Measurements from ENCODE around the gene CREB3L1. TPM values are rescaled to one million over a fixed set of nuclear protein-coding genes. Genes with fewer than 3 reads are reported as not detected.

Gene CREB3L1
- total and polyA plus RNA-seq, 2 donors (not counting 3 experiments of a cell fraction or from before 2014, with no cell fraction given), result 0.23 to 0.84 TPM

- H3K9me1 ChIP-seq (replicated peaks; ENCODE audit: control insufficient read depth, extremely low read depth, insufficient read depth, low read length), result no peaks in the 10 kb centered on the region
- intact Hi-C loops (cut with micrococcal nuclease) (loop anchor here (1.0 to 10.0 kb wide), 5 partner anchors 30 to 470 kb away; partner anchors contain the start of genes CRY2 and PHF21A), dilution Hi-C loops (cut with MboI; ENCODE audit: extremely low pct_ligation_motif_present, low sequenced_read_pairs) (no loop called here)
- H3K36me3 ChIP-seq (ENCODE audit: control insufficient read depth in 2 of 2, extremely low read depth in 1 of 2, insufficient read depth in 2 of 2, low read length in 2 of 2), result no peaks in the 10 kb centered on the region
- no peak overlapping the region for H3K4me3 ChIP-seq (replicated peaks in 1 of 3; ENCODE audit: insufficient read depth in 1 of 3, low read depth in 1 of 3, low read length in 3 of 3)
- H3K4me1 ChIP-seq (ENCODE audit: control insufficient read depth, extremely low read depth, insufficient read depth, low read length), result peaks cover 8% of the 10 kb centered on the region
- H3K79me2 ChIP-seq (ENCODE audit: control insufficient read depth, insufficient read depth, low read length), result no peaks in the 10 kb centered on the region
- no peaks in the 10 kb centered on the region for H3K27me3 ChIP-seq (ENCODE audit: control insufficient read depth in 2 of 2, insufficient read depth in 2 of 2, low read length in 2 of 2)
- H3K9me3 ChIP-seq (replicated peaks; ENCODE audit: control insufficient read depth, insufficient read depth, low read length), result no peaks in the 10 kb centered on the region
- no peak overlapping the region for H3K27ac ChIP-seq (ENCODE audit: insufficient read depth, low read depth, low read length)
- CTCF ChIA-PET, result interaction anchor here (0.7 to 6.8 kb wide), 24 partner anchors 8 to 351 kb away, joined by 3 to 91 read pairs (median 4); partner anchors contain the start of genes CREB3L1 and DGKZ
- H4K20me1 ChIP-seq (replicated peaks; ENCODE audit: control insufficient read depth, extremely low read depth, insufficient read depth, low read length), result no peaks in the 10 kb centered on the region
- TF ChIP-seq CTCF (IDR thresholded peaks at IDR 0.05; ENCODE audit: extremely low read depth in 1 of 2, insufficient read depth in 1 of 2, low read depth in 1 of 2, low read length in 2 of 2) (peak; percentile 76 to 86), JUN (IDR thresholded peaks at IDR 0.05; ENCODE audit: borderline replicate concordance, insufficient read depth, insufficient read length, low read depth) (no peak), POLR2A (IDR thresholded peaks at IDR 0.05; ENCODE audit: low read depth, low read length) (no peak)
- DNase-seq (ENCODE audit: low read depth, low spot score), result peak; percentile 72
- H2AFZ ChIP-seq (ENCODE audit: low read depth, low read length), result no peak overlapping the region
- no peak overlapping the region for H3K4me2 ChIP-seq (ENCODE audit: insufficient read depth, low read length)
- peak; percentile 92 for FAIRE-seq
- no peak overlapping the region for H3K9ac ChIP-seq (replicated peaks; ENCODE audit: extremely low read depth, insufficient read depth, low read length)
- no TSS peak for BruUV-seq (replicated peaks)
- POLR2A ChIA-PET, result no interaction called here
Observed at GRCh38 chr11:46315033-46315738, 37.7 kb downstream of the CREB3L1 start.

All from endothelial cell of umbilical vein (primary cell).